ENCODE data around the gene WDR91. TPM values are rescaled to one million over a fixed set of nuclear protein-coding genes. Genes with fewer than 3 reads are reported as not detected.

Gene WDR91
- total RNA-seq, 4 donors from 2014 or later, result 18.7 to 37.1 (median 30.0) TPM

- TF ChIP-seq CTCF (IDR thresholded peaks at IDR 0.05) (no peak), EP300 (IDR thresholded peaks at IDR 0.05) (no peak), POLR2A (IDR thresholded peaks at IDR 0.05) (no peak)
- peak overlapping the region in 3 of 4 donors; percentile 51 to 55 (median 52) for H3K27ac ChIP-seq
- peaks cover 0 to 26% of the 10 kb centered on the region in 2 donors for H3K36me3 ChIP-seq
- no peak overlapping the region for H3K4me3 ChIP-seq
- no peaks in the 10 kb centered on the region for H3K27me3 ChIP-seq
- H3K4me1 ChIP-seq, result peaks cover 0 to 76% (median 13%) of the 10 kb centered on the region in 3 donors
- 56 to 75% methylated on average over 7 to 9 of the region's 9 CpGs for WGBS, 2 donors (ENCODE audit: low coverage in 1 of 2)
- ATAC-seq, result no peak
- H3K9me3 ChIP-seq, result peaks cover 0 to 3% (median 0%) of the 10 kb centered on the region in 3 donors
Measured at GRCh38 chr7:135160858-135161653, 50.3 kb downstream of the WDR91 start.

DNA sequence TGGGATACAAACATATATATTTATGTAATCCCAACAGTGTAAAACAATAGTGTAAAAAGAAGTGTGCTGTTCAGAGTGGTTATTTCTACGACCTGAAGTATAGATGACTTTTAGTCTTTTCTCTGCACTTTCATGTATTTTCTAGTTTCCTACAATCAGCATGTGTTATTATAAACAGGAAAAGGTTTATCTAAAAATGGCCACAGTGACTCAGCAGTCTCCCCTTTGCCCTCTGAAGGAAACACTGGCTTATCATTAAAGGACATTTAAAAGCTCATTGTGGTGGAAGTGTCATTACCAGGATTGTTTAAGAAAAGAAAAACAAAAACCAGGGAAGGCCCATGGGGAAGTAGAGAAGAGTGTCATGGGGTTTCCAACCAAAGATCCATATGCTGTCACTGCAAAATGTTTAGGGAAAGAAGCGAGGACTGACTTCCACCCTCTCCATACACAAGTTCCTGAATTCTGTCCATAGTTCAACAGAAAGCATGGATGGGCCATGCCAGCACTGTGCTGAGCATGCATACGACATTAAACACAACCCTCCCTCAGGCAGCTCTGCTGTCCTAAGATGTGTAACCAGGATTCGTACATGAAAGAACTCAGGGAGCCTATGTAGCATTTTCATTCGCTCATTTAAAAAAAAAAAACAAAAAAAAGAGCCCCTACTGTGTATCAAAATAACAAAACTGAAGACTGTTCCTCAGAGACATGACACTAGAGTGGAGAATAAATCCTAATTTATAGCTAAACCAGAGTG, 51.0 kb downstream of the WDR91 start:
- Histone ChIP-seq H3K4me1 (peaks cover 0 to 68% (median 13%) of the 10 kb centered on the region in 3 donors), H3K9me3 (peaks cover 0 to 11% (median 0%) of the 10 kb centered on the region in 3 donors), H3K27me3 (no peaks in the 10 kb centered on the region), H3K36me3 (peaks cover 0 to 18% of the 10 kb centered on the region in 2 donors), H3K4me3 (no peak overlapping the region), H3K27ac (peak overlapping the region in 3 of 4 donors; percentile 51 to 64 (median 55))
- TF ChIP-seq EP300 (IDR thresholded peaks at IDR 0.05), result no peak
- no peak for TF ChIP-seq POLR2AphosphoS5 (IDR thresholded peaks at IDR 0.05)
- TF ChIP-seq CTCF (IDR thresholded peaks at IDR 0.05), result no peak
- no peak for TF ChIP-seq POLR2A (IDR thresholded peaks at IDR 0.05)
- ATAC-seq, result peak; percentile 36
- 55 to 56% methylated on average over 4 to 5 of the region's 5 CpGs for WGBS, 2 donors (ENCODE audit: low coverage in 1 of 2)

DNA sequence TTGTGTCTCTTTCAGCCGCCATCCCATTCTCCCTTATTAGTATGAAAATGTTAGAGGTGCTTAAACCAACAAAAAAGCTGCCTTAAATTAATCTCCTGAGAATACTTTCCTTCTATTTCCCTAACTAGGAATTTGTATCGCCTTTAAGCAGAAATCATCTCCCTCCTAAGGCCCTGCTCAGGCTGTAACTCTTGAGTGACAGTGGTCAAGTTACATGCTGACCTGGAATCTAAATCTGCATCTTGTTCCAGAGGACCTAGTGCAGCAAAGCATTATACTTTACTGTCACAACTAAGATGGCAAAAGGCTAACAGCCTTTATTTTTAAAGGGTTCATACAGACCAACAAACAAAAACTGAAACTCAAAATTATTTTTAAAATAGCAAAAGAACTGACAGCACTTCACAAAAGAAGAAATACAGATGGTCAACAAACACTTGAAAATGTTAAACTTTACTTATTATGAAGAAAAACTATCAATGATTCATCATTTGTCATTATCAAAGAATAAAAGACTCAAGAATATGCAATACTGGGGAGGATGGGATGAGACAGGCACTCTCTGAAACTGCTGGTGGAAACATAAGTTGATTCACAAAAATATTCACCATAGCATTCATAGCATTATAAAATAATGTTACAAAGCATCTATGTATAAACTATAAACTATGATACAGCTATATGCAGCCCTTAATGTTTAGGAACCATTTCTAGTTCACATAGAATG, 51.8 kb downstream of the WDR91 start:
- peak overlapping the region in 3 of 4 donors; percentile 33 to 55 (median 51) for H3K27ac ChIP-seq
- peaks cover 0 to 60% (median 11%) of the 10 kb centered on the region in 3 donors for H3K4me1 ChIP-seq
- H3K27me3 ChIP-seq, result no peaks in the 10 kb centered on the region
- ATAC-seq, result no peak
- H3K9me3 ChIP-seq, result peaks cover 0 to 11% (median 0%) of the 10 kb centered on the region in 3 donors
- TF ChIP-seq POLR2A (IDR thresholded peaks at IDR 0.05) (no peak), CTCF (IDR thresholded peaks at IDR 0.05) (no peak), EP300 (IDR thresholded peaks at IDR 0.05) (no peak), POLR2AphosphoS5 (IDR thresholded peaks at IDR 0.05) (no peak)
- H3K36me3 ChIP-seq, result peaks cover 0 to 11% of the 10 kb centered on the region in 2 donors
- WGBS, 2 donors (ENCODE audit: low coverage in 1 of 2), result 58 to 90% methylated on average over 2 of the region's 2 CpGs
- no peak overlapping the region for H3K4me3 ChIP-seq

GRCh38 chr7:135158874-135159273, 52.5 kb downstream of the WDR91 start:
- peaks cover 0 to 54% (median 9%) of the 10 kb centered on the region in 3 donors for H3K4me1 ChIP-seq
- no peak overlapping the region for H3K4me3 ChIP-seq
- no peaks in the 10 kb centered on the region for H3K27me3 ChIP-seq
- peaks cover 0 to 4% of the 10 kb centered on the region in 2 donors for H3K36me3 ChIP-seq
- WGBS, 2 donors (ENCODE audit: low coverage in 1 of 2), result 58% methylated on average over 3 of the region's 6 CpGs; no CpG with 5 or more reads in 1 of the 2 donors
- TF ChIP-seq POLR2AphosphoS5 (IDR thresholded peaks at IDR 0.05), result no peak
- TF ChIP-seq EP300 (IDR thresholded peaks at IDR 0.05), result no peak
- no peak for TF ChIP-seq POLR2A (IDR thresholded peaks at IDR 0.05)
- TF ChIP-seq CTCF (IDR thresholded peaks at IDR 0.05), result no peak
- ATAC-seq, result no peak
- H3K27ac ChIP-seq, result peak overlapping the region in 3 of 4 donors; percentile 0 to 16 (median 7)
- peaks cover 0 to 11% (median 0%) of the 10 kb centered on the region in 3 donors for H3K9me3 ChIP-seq

All from gastroesophageal sphincter (tissue), 4 donors.